HCT116 (cell line): Measurements from ENCODE around the gene AP3S1. TPM values are rescaled to one million over a fixed set of nuclear protein-coding genes. Genes with fewer than 3 reads are reported as not detected.

ENCODE experiments used
- ATAC-seq: fragments of 200-7000 bp; cut with Tn5 transposase; 2 replicates; pipeline ENCODE4 v1.9.1; 2020; ENCODE audit warnings: mild to moderate bottlenecking, moderate library complexity
- BruUV-seq: library from RNA; stranded (reverse); fragments of 400-500 nt; replicated peaks from 2 replicates; lab custom pipeline; 2021; lab: Mats Ljungman, UMichigan
- CTCF ChIA-PET: fragments of 300-600 bp; sonication (Branson Sonifier 250); formaldehyde crosslinking; loops from one replicate; lab custom pipeline; 2021; ENCODE audit warnings: antibody characterized with exemption; lab: Charles Lee
- POLR2A ChIA-PET: fragments of 300-600, 350-600 bp; sonication (Branson Sonifier 250); formaldehyde crosslinking; loops from one replicate; lab custom pipeline; 2021; ENCODE audit warnings: antibody characterized with exemption; lab: Charles Lee
- RAD21 ChIA-PET, 2 experiments: fragments of 300-600 bp; sonication (Branson Sonifier 250); formaldehyde crosslinking; loops; one replicate each; lab custom pipeline; 2023; ENCODE audit warnings: low total read pairs in 2 of 2; ENCODE audit not compliant: uncharacterized antibody in 2 of 2, unreplicated experiment in 2 of 2, low non-redundant PET in 1 of 2; lab: Charles Lee
- DNase-seq: peaks from one replicate; pipeline ENCODE4 v3.0.0-alpha.2; 2010; ENCODE audit warnings: low read depth, low spot score
- H2AFZ ChIP-seq: fragments of 200-600 bp; shearing (Covaris generic), sonication (generic); 2 replicates; pipeline ENCODE4 v1.6.1; 2017; ENCODE audit warnings: low read depth, mixed run types, mixed read lengths, antibody characterized with exemption, low read length; ENCODE audit not compliant: poor library complexity, severe bottlenecking
- H3K27ac ChIP-seq: 2 replicates; pipeline ENCODE4 v1.5.1; 2012; ENCODE audit warnings: low read depth, low read length
- H3K27me3 ChIP-seq: fragments of 200-600 bp; sonication (generic); 2 replicates; pipeline ENCODE4 v1.6.1; 2016; ENCODE audit warnings: mixed run types, low read length, mixed read lengths; ENCODE audit not compliant: insufficient read depth
- H3K36me3 ChIP-seq, 2 experiments: fragments of 200-500 bp in 1 of 2; fragments of 200-600 bp in 1 of 2; sonication (Bioruptor generic) in 1 of 2; sonication (generic) in 1 of 2; 2 replicates each; pipeline versions ENCODE4 v1.5.1 to v1.6.1; 2014 to 2016; ENCODE audit warnings: low read length in 2 of 2, inconsistent platforms in 1 of 2, mixed read lengths in 1 of 2, mixed run types in 1 of 2; ENCODE audit not compliant: insufficient read depth in 2 of 2, control insufficient read depth in 1 of 2
- H3K4me1 ChIP-seq, 2 experiments: fragments of 200-600 bp in 1 of 2; sonication (generic) in 1 of 2; 2 replicates each; pipeline versions ENCODE4 v1.5.1 to v1.6.1; 2012 to 2017; ENCODE audit warnings: low read length in 2 of 2, inconsistent platforms in 1 of 2, mild to moderate bottlenecking in 1 of 2, mixed read lengths in 1 of 2, mixed run types in 1 of 2, moderate library complexity in 1 of 2; ENCODE audit not compliant: insufficient read depth in 2 of 2, control insufficient read depth in 1 of 2
- H3K4me2 ChIP-seq: fragments of 200-600 bp; sonication (generic); 2 replicates; pipeline ENCODE4 v1.6.1; 2017; ENCODE audit warnings: mixed run types, low read length, mixed read lengths
- H3K4me3 ChIP-seq, 2 experiments: fragments of 200-600 bp in 1 of 2; sonication (generic) in 1 of 2; replicated peaks in 1 of 2; 2 replicates each; pipeline ENCODE4 v1.5.1; 2011 to 2016; ENCODE audit warnings: low read length in 2 of 2, control low read depth in 1 of 2, low read depth in 1 of 2, mild to moderate bottlenecking in 1 of 2, mixed read lengths in 1 of 2, mixed run types in 1 of 2
- H3K79me2 ChIP-seq: fragments of 200-600 bp; sonication (generic); 2 replicates; pipeline ENCODE4 v1.6.1; 2017; ENCODE audit warnings: mild to moderate bottlenecking, mixed run types, low read length, moderate library complexity, mixed read lengths; ENCODE audit not compliant: insufficient read depth
- H3K9ac ChIP-seq: fragments of 200-600 bp; sonication (generic); 2 replicates; pipeline ENCODE4 v1.6.1; 2016; ENCODE audit warnings: low read length, mixed read lengths
- H3K9me2 ChIP-seq: fragments of 200-600 bp; sonication (generic), shearing (Covaris generic); 2 replicates; pipeline ENCODE4 v1.6.1; 2017; ENCODE audit warnings: mixed run types, mild to moderate bottlenecking, moderate library complexity; ENCODE audit not compliant: insufficient read depth
- H3K9me3 ChIP-seq, 2 experiments: fragments of 200-500 bp in 1 of 2; fragments of 200-600 bp in 1 of 2; sonication (Bioruptor generic) in 1 of 2; sonication (generic) in 1 of 2; 2 replicates each; pipeline ENCODE4 v1.6.1; 2014 to 2017; ENCODE audit warnings: low read length in 2 of 2, mixed read lengths in 2 of 2, inconsistent platforms in 1 of 2, low read depth in 1 of 2, mild to moderate bottlenecking in 1 of 2, mixed run types in 1 of 2, moderate library complexity in 1 of 2; ENCODE audit not compliant: control insufficient read depth in 1 of 2, insufficient read depth in 1 of 2
- H4K20me1 ChIP-seq: fragments of 200-600 bp; sonication (generic), shearing (Covaris generic); 2 replicates; pipeline ENCODE4 v1.6.1; 2017; ENCODE audit warnings: mixed run types, mild to moderate bottlenecking, moderate library complexity; ENCODE audit not compliant: insufficient read depth
- EZH2 ChIP-seq: fragments of 200-600 bp; sonication (generic); IDR thresholded peaks from 2 replicates; pipeline ENCODE4 v1.6.1; 2017; ENCODE audit warnings: antibody characterized with exemption, mixed run types
- EZH2phosphoT487 ChIP-seq: fragments of 200-600 bp; IDR thresholded peaks from 2 replicates; pipeline ENCODE4 v1.6.1; 2018; ENCODE audit warnings: antibody characterized with exemption, borderline replicate concordance
- FOSL1 ChIP-seq: IDR thresholded peaks from 2 replicates; pipeline ENCODE4 v1.6.1; 2012; ENCODE audit warnings: low read depth
- JUND ChIP-seq: IDR thresholded peaks from 2 replicates; pipeline ENCODE4 v1.6.1; 2012
- REST ChIP-seq: IDR thresholded peaks from 2 replicates; pipeline ENCODE4 v1.6.1; 2012; ENCODE audit warnings: low read depth
- SIN3A ChIP-seq: IDR thresholded peaks from 2 replicates; pipeline ENCODE4 v1.6.1; 2012; ENCODE audit warnings: low read depth
- SP1 ChIP-seq: IDR thresholded peaks from 2 replicates; pipeline ENCODE4 v1.6.1; 2012; ENCODE audit warnings: low read depth
- SRF ChIP-seq: IDR thresholded peaks from 2 replicates; pipeline ENCODE4 v1.6.1; 2012; ENCODE audit warnings: low read depth
- ZFX ChIP-seq: fragments of 450-650 bp; IDR thresholded peaks from 2 replicates; pipeline ENCODE4 v1.6.1; 2017
- ZNF274 ChIP-seq: fragments of 200-500 bp; sonication (Bioruptor generic); IDR thresholded peaks from 2 replicates; pipeline ENCODE4 v1.6.1; 2014; ENCODE audit warnings: mild to moderate bottlenecking, low read depth, low read length, inconsistent platforms
- intact Hi-C: fragments of 100-400 bp; cut with micrococcal nuclease; formaldehyde crosslinking; loops from 2 replicates; pipeline ENCODE4 v1.10.0; 2022
- total RNA-seq: library from RNA; stranded (reverse); gene quantifications from one replicate; pipeline ENCODE4 v1.2.1, GENCODE V29; 2021; ENCODE audit not compliant: unreplicated experiment
- TF ChIP-seq, protein P1 (sequence below), 3 experiments: fragments of 200-600 bp in 1 of 3; sonication (generic) in 1 of 3; IDR thresholded peaks in 2 of 3; conservative IDR thresholded peaks in 1 of 3; 2 replicates each; pipeline ENCODE4 v1.5.1; 2012 to 2017; ENCODE audit warnings: low read depth in 2 of 3, low read length in 2 of 3, antibody characterized with exemption in 1 of 3, borderline replicate concordance in 1 of 3, control low read depth in 1 of 3, mild to moderate bottlenecking in 1 of 3, mixed read lengths in 1 of 3, mixed run types in 1 of 3, moderate library complexity in 1 of 3; ENCODE audit not compliant: insufficient read depth in 1 of 3
- TF ChIP-seq, protein P2 (sequence below): IDR thresholded peaks from 2 replicates; pipeline ENCODE4 v1.6.1; 2012

Gene AP3S1
- total RNA-seq, 1 experiment from 2014 or later: 432 TPM

- TF ChIP-seq EZH2phosphoT487 (no peak), SIN3A (no peak), SRF (no peak), EZH2 (no peak), ZFX (no peak), FOSL1 (no peak), SP1 (no peak), ZNF274 (no peak), REST (no peak), JUND (no peak)
- TF ChIP-seq, protein P1, sequence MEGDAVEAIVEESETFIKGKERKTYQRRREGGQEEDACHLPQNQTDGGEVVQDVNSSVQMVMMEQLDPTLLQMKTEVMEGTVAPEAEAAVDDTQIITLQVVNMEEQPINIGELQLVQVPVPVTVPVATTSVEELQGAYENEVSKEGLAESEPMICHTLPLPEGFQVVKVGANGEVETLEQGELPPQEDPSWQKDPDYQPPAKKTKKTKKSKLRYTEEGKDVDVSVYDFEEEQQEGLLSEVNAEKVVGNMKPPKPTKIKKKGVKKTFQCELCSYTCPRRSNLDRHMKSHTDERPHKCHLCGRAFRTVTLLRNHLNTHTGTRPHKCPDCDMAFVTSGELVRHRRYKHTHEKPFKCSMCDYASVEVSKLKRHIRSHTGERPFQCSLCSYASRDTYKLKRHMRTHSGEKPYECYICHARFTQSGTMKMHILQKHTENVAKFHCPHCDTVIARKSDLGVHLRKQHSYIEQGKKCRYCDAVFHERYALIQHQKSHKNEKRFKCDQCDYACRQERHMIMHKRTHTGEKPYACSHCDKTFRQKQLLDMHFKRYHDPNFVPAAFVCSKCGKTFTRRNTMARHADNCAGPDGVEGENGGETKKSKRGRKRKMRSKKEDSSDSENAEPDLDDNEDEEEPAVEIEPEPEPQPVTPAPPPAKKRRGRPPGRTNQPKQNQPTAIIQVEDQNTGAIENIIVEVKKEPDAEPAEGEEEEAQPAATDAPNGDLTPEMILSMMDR (IDR thresholded peaks at IDR 0.05 in 2 of 3, conservative IDR thresholded peaks at IDR 0.05 in 1 of 3; ENCODE audit: borderline replicate concordance in 1 of 3, insufficient read depth in 1 of 3, low read depth in 2 of 3, low read length in 2 of 3): no peak
- TF ChIP-seq, protein P2, sequence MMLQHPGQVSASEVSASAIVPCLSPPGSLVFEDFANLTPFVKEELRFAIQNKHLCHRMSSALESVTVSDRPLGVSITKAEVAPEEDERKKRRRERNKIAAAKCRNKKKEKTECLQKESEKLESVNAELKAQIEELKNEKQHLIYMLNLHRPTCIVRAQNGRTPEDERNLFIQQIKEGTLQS: no peak
- BruUV-seq: no TSS peak
- Histone ChIP-seq H2AFZ (no peak overlapping the region), H3K4me1 (peaks cover 60 to 61% of the 10 kb centered on the region in 2 experiments), H3K79me2 (peaks cover 99% of the 10 kb centered on the region), H3K9me2 (no peaks in the 10 kb centered on the region), H3K27me3 (no peaks in the 10 kb centered on the region), H4K20me1 (peaks cover 12% of the 10 kb centered on the region; the same call in 1 of the 2 replicates), H3K27ac (no peak overlapping the region), H3K36me3 (peaks cover 4 to 45% of the 10 kb centered on the region in 2 experiments; a peak in 3 of 4 replicates), H3K4me2 (no peak overlapping the region), H3K9ac (no peak overlapping the region), H3K9me3 (no peaks in the 10 kb centered on the region), H3K4me3 (no peak overlapping the region)
- no peak for DNase-seq
- RAD21 ChIA-PET: no interaction called here
- CTCF ChIA-PET: no interaction called here
- intact Hi-C loops: no loop called here
- POLR2A ChIA-PET: interaction anchor here (1.2 kb wide), 1 partner anchor 13 kb away, joined by 3 read pairs; no protein-coding TSS in a partner anchor
- ATAC-seq: no peak
Measured at GRCh38 chr5:115869256-115869795, 27.6 kb downstream of the AP3S1 start.
